GM20000 (cell line): Measurements from ENCODE around the gene FBP2.

Source experiments
- DNase-seq: peaks from one replicate; pipeline ENCODE4 v3.0.0; 2012; ENCODE audit warnings: low spot score
- CTCF ChIP-seq: IDR thresholded peaks from 2 replicates; pipeline ENCODE4 v1.5.1; 2012; ENCODE audit warnings: mild to moderate bottlenecking, control low read depth; ENCODE audit errors: extremely low read depth, missing control alignments

The FBP2 gene

GRCh38 chr9:94538908-94539307 is 54.7 kb downstream of the FBP2 start:
- no peak for TF ChIP-seq CTCF
- DNase-seq: no peak

- DNase-seq: no peak
- TF ChIP-seq CTCF: no peak
Observed at GRCh38 chr9:94534901-94535300, 58.7 kb downstream of the FBP2 start.

GRCh38 chr9:94533601-94534000 is 60.0 kb downstream of the FBP2 start:
- DNase-seq: no peak
- no peak for TF ChIP-seq CTCF

- no peak for TF ChIP-seq CTCF
- DNase-seq: no peak
Observed at GRCh38 chr9:94533155-94533554, 60.5 kb downstream of the FBP2 start.

GRCh38 chr9:94528886-94529285 is 64.7 kb downstream of the FBP2 start:
- DNase-seq: no peak
- no peak for TF ChIP-seq CTCF

GRCh38 chr9:94526951-94527350 is 66.7 kb downstream of the FBP2 start:
- DNase-seq: no peak
- no peak for TF ChIP-seq CTCF

GRCh38 chr9:94526271-94526670 is 67.4 kb downstream of the FBP2 start:
- DNase-seq: no peak
- no peak for TF ChIP-seq CTCF
